Endodermal cell (in vitro differentiated cells): ENCODE results near the gene INTS6. TPM values are rescaled to one million over a fixed set of nuclear protein-coding genes. Genes with fewer than 3 reads are reported as not detected.

ENCODE experiments used
- DNase-seq: peaks from one replicate; pipeline ENCODE4 v3.0.0-alpha.2; 2017
- H3K27ac ChIP-seq: 2 replicates; pipeline ENCODE4 v1.5.1; 2013; ENCODE audit warnings: mild to moderate bottlenecking, low read depth, low read length, moderate library complexity
- H3K27me3 ChIP-seq: 2 replicates; pipeline ENCODE4 v1.6.1; 2013; ENCODE audit warnings: mild to moderate bottlenecking, low read length, moderate library complexity; ENCODE audit not compliant: insufficient read depth, control insufficient read depth, poor library complexity, severe bottlenecking
- H3K36me3 ChIP-seq: 2 replicates; pipeline ENCODE4 v1.7.0; 2013; ENCODE audit warnings: mild to moderate bottlenecking, low read length, moderate library complexity; ENCODE audit not compliant: control insufficient read depth, insufficient read depth
- H3K4me1 ChIP-seq: one replicate; pipeline ENCODE4 v1.7.0; 2013; ENCODE audit warnings: low read length; ENCODE audit not compliant: control insufficient read depth, insufficient read depth
- H3K4me3 ChIP-seq: 2 replicates; pipeline ENCODE4 v1.5.1; 2013; ENCODE audit warnings: mild to moderate bottlenecking, low read length, moderate library complexity
- H3K9ac ChIP-seq: 2 replicates; pipeline ENCODE4 v1.6.1; 2013; ENCODE audit warnings: mild to moderate bottlenecking, low read length, moderate library complexity; ENCODE audit not compliant: poor library complexity, severe bottlenecking; ENCODE audit errors: extremely low read depth
- H3K9me3 ChIP-seq: 2 replicates; pipeline ENCODE4 v1.6.1; 2013; ENCODE audit warnings: mild to moderate bottlenecking, low read length, moderate library complexity; ENCODE audit not compliant: control insufficient read depth
- H3K27ac Mint-ChIP-seq: 2 replicates; pipeline ENCODE4 v1.8.0; 2020; ENCODE audit warnings: mixed read lengths
- H3K27me3 Mint-ChIP-seq: 2 replicates; pipeline ENCODE4 v1.8.0; 2021; ENCODE audit warnings: mild to moderate bottlenecking, mixed read lengths; ENCODE audit not compliant: insufficient read depth
- H3K36me3 Mint-ChIP-seq: 2 replicates; pipeline ENCODE4 v1.8.0; 2020; ENCODE audit warnings: low read depth, mixed read lengths
- H3K4me1 Mint-ChIP-seq: 2 replicates; pipeline ENCODE4 v1.8.0; 2020; ENCODE audit warnings: mixed read lengths
- H3K4me3 Mint-ChIP-seq: 2 replicates; pipeline ENCODE4 v1.8.0; 2020; ENCODE audit warnings: mild to moderate bottlenecking, moderate library complexity, mixed read lengths
- H3K9me3 Mint-ChIP-seq: 2 replicates; pipeline ENCODE4 v1.8.0; 2020; ENCODE audit warnings: mild to moderate bottlenecking, mixed read lengths
- CTCF ChIP-seq: fragments of 200-600 bp; sonication (generic); conservative IDR thresholded peaks from 2 replicates; pipeline ENCODE4 v1.5.0; 2021; ENCODE audit warnings: antibody characterized with exemption, mild to moderate bottlenecking
- WGBS, 2 experiments: methylation state at CpG; one replicate each; pipeline versions ENCODE4 v1.1.5 to v1.1.7; 2013; ENCODE audit warnings: missing lambda C conversion rate in 2 of 2, mixed read lengths in 1 of 2; ENCODE audit not compliant: insufficient coverage in 1 of 2, insufficient read length in 1 of 2; 5-methylcytosine and 5-hydroxymethylcytosine counted together
- total RNA-seq, 2 donors: library from RNA; stranded (reverse); fragmentation: NEBNext Ultra II Directional in 1 of 2; extraction: Animal tissue kit (Norgen Biotek cat#: 25700) in 1 of 2; gene quantifications; 2 replicates in 1 of 2; 3 replicates in 1 of 2; pipeline ENCODE4 v1.2.1, GENCODE V29; 2021

Gene INTS6
- total RNA-seq, 2 donors from 2014 or later, result 42.4 to 62.1 TPM

GRCh38 chr13:51327961-51328360 lies 124.9 kb downstream of the INTS6 start:
- H3K4me1 Mint-ChIP-seq, result no peaks in the 10 kb centered on the region
- H3K36me3 Mint-ChIP-seq, result no peaks in the 10 kb centered on the region
- H3K9me3 Mint-ChIP-seq, result no peaks in the 10 kb centered on the region
- DNase-seq, result no peak
- H3K27me3 ChIP-seq, result no peaks in the 10 kb centered on the region
- H3K27ac ChIP-seq, result no peak overlapping the region
- H3K9me3 ChIP-seq, result no peaks in the 10 kb centered on the region
- H3K4me3 Mint-ChIP-seq, result no peak overlapping the region
- 96 to 100% methylated on average over 2 of the region's 2 CpGs for WGBS, 2 experiments
- H3K36me3 ChIP-seq, result no peaks in the 10 kb centered on the region
- peaks cover 12% of the 10 kb centered on the region for H3K27me3 Mint-ChIP-seq
- no peak overlapping the region for H3K27ac Mint-ChIP-seq
- no peak overlapping the region for H3K9ac ChIP-seq
- peaks cover 4% of the 10 kb centered on the region for H3K4me1 ChIP-seq
- no peak for TF ChIP-seq CTCF
- H3K4me3 ChIP-seq, result no peak overlapping the region

- no peak overlapping the region for H3K9ac ChIP-seq
- Mint-ChIP-seq H3K4me1 (no peaks in the 10 kb centered on the region), H3K27ac (no peak overlapping the region), H3K36me3 (no peaks in the 10 kb centered on the region), H3K27me3 (peaks cover 13% of the 10 kb centered on the region), H3K9me3 (no peaks in the 10 kb centered on the region), H3K4me3 (no peak overlapping the region)
- no peaks in the 10 kb centered on the region for H3K9me3 ChIP-seq
- no peak for DNase-seq
- no peak overlapping the region for H3K4me3 ChIP-seq
- H3K27ac ChIP-seq, result no peak overlapping the region
- peaks cover 4% of the 10 kb centered on the region for H3K4me1 ChIP-seq
- H3K27me3 ChIP-seq, result no peaks in the 10 kb centered on the region
- no peaks in the 10 kb centered on the region for H3K36me3 ChIP-seq
- WGBS, 2 experiments, result 86 to 95% methylated on average over 1 to 2 of the region's 2 CpGs
- TF ChIP-seq CTCF, result no peak
Observed at GRCh38 chr13:51326777-51327176, 126.1 kb downstream of the INTS6 start.

GRCh38 chr13:51325837-51326236 lies 127.0 kb downstream of the INTS6 start:
- no peak for TF ChIP-seq CTCF
- Mint-ChIP-seq H3K4me3 (no peak overlapping the region), H3K4me1 (no peaks in the 10 kb centered on the region), H3K27ac (no peak overlapping the region), H3K27me3 (peaks cover 11% of the 10 kb centered on the region), H3K9me3 (no peaks in the 10 kb centered on the region), H3K36me3 (no peaks in the 10 kb centered on the region)
- H3K36me3 ChIP-seq, result no peaks in the 10 kb centered on the region
- no peak overlapping the region for H3K9ac ChIP-seq
- no peak for DNase-seq
- H3K4me3 ChIP-seq, result no peak overlapping the region
- H3K27ac ChIP-seq, result no peak overlapping the region
- no peaks in the 10 kb centered on the region for H3K27me3 ChIP-seq
- WGBS, 2 experiments, result 67 to 89% methylated on average over 1 to 3 of the region's 6 CpGs
- peaks cover 4% of the 10 kb centered on the region for H3K4me1 ChIP-seq
- no peaks in the 10 kb centered on the region for H3K9me3 ChIP-seq
